GM23248 (cell line): ENCODE results near the gene CDK4.

Experiments
- EZH2 ChIP-seq: fragments of 200-600 bp; sonication (generic); IDR thresholded peaks from 2 replicates; pipeline ENCODE4 v1.6.1; 2018; ENCODE audit warnings: antibody characterized with exemption, mild to moderate bottlenecking; ENCODE audit not compliant: insufficient read depth, poor library complexity, severe bottlenecking
- EZH2phosphoT487 ChIP-seq: fragments of 200-600 bp; sonication (generic); IDR thresholded peaks from 2 replicates; pipeline ENCODE4 v1.6.1; 2018; ENCODE audit warnings: antibody characterized with exemption, moderate library complexity, mild to moderate bottlenecking, low read depth; ENCODE audit not compliant: insufficient read depth

- TF ChIP-seq EZH2phosphoT487 (0 out of 2 replicates have a peak, but pooled peaks have one; percentile 6), EZH2 (peak; percentile 77)
Measured at GRCh38 chr12:57738661-57739237, 13.4 kb downstream of the CDK4 start, which contains the start of gene AGAP2.
